A549 (cell line): ENCODE measurements around the gene TNS3. TPM values are rescaled to one million over a fixed set of nuclear protein-coding genes. Genes with fewer than 3 reads are reported as not detected.

Source experiments
- ATAC-seq, 2 experiments: fragments of 200-7000 bp in 1 of 2; fragments of >200 bp in 1 of 2; cut with Nextera tagmentation in 1 of 2; cut with Tn5 transposase in 1 of 2; 3 replicates each; pipeline versions ENCODE4 v1.8.0 to v1.9.1; 2018 to 2020; ENCODE audit warnings: mild to moderate bottlenecking in 1 of 2, moderate library complexity in 1 of 2
- CTCF ChIA-PET: fragments of 300-600 bp; sonication (Branson Sonifier 250); formaldehyde crosslinking; extraction: SDS; loops from one replicate; lab custom pipeline; 2021; ENCODE audit warnings: antibody characterized with exemption, inconsistent platforms; lab: Yijun Ruan, JAX
- POLR2A ChIA-PET: fragments of 350-600 bp; formaldehyde crosslinking; extraction: SDS; loops from one replicate; lab custom pipeline; 2021; ENCODE audit warnings: antibody characterized with exemption, inconsistent platforms; lab: Yijun Ruan, JAX
- DNase-seq, 2 experiments: peaks; one replicate each; pipeline versions ENCODE4 v3.0.0 to v3.0.0-alpha.2; 2011 to 2016; ENCODE audit warnings: low read depth in 1 of 2, low spot score in 1 of 2
- FAIRE-seq: peaks from 2 replicates; lab custom pipeline; 2011; peaks lifted over from hg19 to GRCh38; lab: Jason Lieb, UNC
- H3K27ac ChIP-seq, 2 experiments: fragments of >200 bp; sonication (Bioruptor Twin); formaldehyde crosslinking; 3 replicates each; pipeline ENCODE4 v1.5.1; 2016 to 2017
- H3K4me1 ChIP-seq: fragments of >200 bp; sonication (Bioruptor Twin); formaldehyde crosslinking; 3 replicates; pipeline ENCODE4 v1.6.1; 2016
- H3K4me2 ChIP-seq: fragments of >200 bp; sonication (Bioruptor Twin); formaldehyde crosslinking; 3 replicates; pipeline ENCODE4 v1.6.1; 2016
- H3K4me3 ChIP-seq: fragments of >200 bp; sonication (Bioruptor Twin); formaldehyde crosslinking; 3 replicates; pipeline ENCODE4 v1.5.1; 2016
- H3K9me3 ChIP-seq: fragments of >200 bp; sonication (Bioruptor Twin); formaldehyde crosslinking; 3 replicates; pipeline ENCODE4 v1.6.1; 2016
- CBX8 ChIP-seq: fragments of 200-600 bp; sonication (generic); IDR thresholded peaks from 2 replicates; pipeline ENCODE4 v1.6.1; 2016
- CHD4 ChIP-seq: fragments of 200-600 bp; sonication (generic); IDR thresholded peaks from 2 replicates; pipeline ENCODE4 v1.6.1; 2016; ENCODE audit warnings: antibody characterized with exemption, mild to moderate bottlenecking, borderline replicate concordance
- EHF ChIP-seq: fragments of 250-450 bp; sonication (Bioruptor Pico); IDR thresholded peaks from 2 replicates; pipeline ENCODE4 v1.5.0; 2020; ENCODE audit warnings: mild to moderate bottlenecking
- EHMT2 ChIP-seq: fragments of 200-600 bp; sonication (generic); IDR thresholded peaks from 2 replicates; pipeline ENCODE4 v1.6.1; 2016; ENCODE audit warnings: antibody characterized with exemption, low read depth, mild to moderate bottlenecking, moderate library complexity
- FOXS1 ChIP-seq: fragments of 250-450 bp; sonication (Bioruptor Pico); IDR thresholded peaks from 2 replicates; pipeline ENCODE4 v1.5.0; 2020; ENCODE audit warnings: mild to moderate bottlenecking, moderate library complexity
- HOXB13 ChIP-seq: fragments of 250-450 bp; sonication (Bioruptor Pico); IDR thresholded peaks from 2 replicates; pipeline ENCODE4 v1.5.0; 2020; ENCODE audit warnings: low read depth, mild to moderate bottlenecking, moderate library complexity
- HOXB5 ChIP-seq: fragments of 250-450 bp; sonication (Bioruptor Pico); IDR thresholded peaks from 2 replicates; pipeline ENCODE4 v1.5.0; 2020; ENCODE audit warnings: mild to moderate bottlenecking, moderate library complexity
- KDM1A ChIP-seq: fragments of 200-600 bp; sonication (generic); IDR thresholded peaks from 2 replicates; pipeline ENCODE4 v1.6.1; 2016; ENCODE audit warnings: low read depth, mild to moderate bottlenecking
- MYC ChIP-seq: IDR thresholded peaks from 2 replicates; pipeline ENCODE4 v1.6.1; 2012; ENCODE audit warnings: mild to moderate bottlenecking, inconsistent platforms, low read length, improper control_type of control experiment, borderline replicate concordance
- POLR2AphosphoS2 ChIP-seq: conservative IDR thresholded peaks from 2 replicates; pipeline ENCODE4 v1.6.1; 2012; ENCODE audit warnings: low read length, improper control_type of control experiment, inconsistent platforms
- SMC3 ChIP-seq: fragments of >200 bp; sonication (Bioruptor Twin); formaldehyde crosslinking; IDR thresholded peaks from 3 replicates; pipeline ENCODE4 v1.6.1; 2018; ENCODE audit warnings: inconsistent platforms
- ZSCAN20 ChIP-seq: fragments of 250-450 bp; sonication (Bioruptor Pico); IDR thresholded peaks from 2 replicates; pipeline ENCODE4 v1.8.0; 2022; ENCODE audit warnings: mild to moderate bottlenecking, moderate library complexity
- WGBS: methylation state at CpG from one replicate; pipeline ENCODE4 v1.1.6; 2017; ENCODE audit errors: missing lambda C conversion rate; 5-methylcytosine and 5-hydroxymethylcytosine counted together
- polyA plus RNA-seq, 4 experiments: library from polyadenylated mRNA; depleted of rRNA in 3 of 4; stranded (reverse); fragments of >200 nt; fragmentation: RNase III in 1 of 4; extraction: RNeasy Plus Mini Kit Qiagen cat#74134 plus additional on column Dnase treatment in 1 of 4; gene quantifications; 2 replicates in 3 of 4; 3 replicates in 1 of 4; pipeline ENCODE4 v1.2.3, GENCODE V29; 2011 to 2017
- TF ChIP-seq, protein P1 (sequence below): fragments of >200 bp; sonication (Bioruptor Twin); formaldehyde crosslinking; IDR thresholded peaks from 3 replicates; pipeline ENCODE4 v1.5.1; 2016
- TF ChIP-seq, protein P2 (sequence below): fragments of 450-650 bp; IDR thresholded peaks from 2 replicates; pipeline ENCODE4 v1.6.1; 2014; ENCODE audit warnings: antibody characterized with exemption
- TF ChIP-seq, protein P3 (sequence below): fragments of 250-450 bp; sonication (Bioruptor Pico); IDR thresholded peaks from 2 replicates; pipeline ENCODE4 v1.5.0; 2020; ENCODE audit warnings: low read depth, mild to moderate bottlenecking, moderate library complexity
- TF ChIP-seq, protein P4 (sequence below): IDR thresholded peaks from 2 replicates; pipeline ENCODE4 v1.6.1; 2012

The TNS3 gene
- polyA plus RNA-seq, 2 of the 4 experiments (the other 2 are of a cell fraction) = 107 to 134 TPM

DNA sequence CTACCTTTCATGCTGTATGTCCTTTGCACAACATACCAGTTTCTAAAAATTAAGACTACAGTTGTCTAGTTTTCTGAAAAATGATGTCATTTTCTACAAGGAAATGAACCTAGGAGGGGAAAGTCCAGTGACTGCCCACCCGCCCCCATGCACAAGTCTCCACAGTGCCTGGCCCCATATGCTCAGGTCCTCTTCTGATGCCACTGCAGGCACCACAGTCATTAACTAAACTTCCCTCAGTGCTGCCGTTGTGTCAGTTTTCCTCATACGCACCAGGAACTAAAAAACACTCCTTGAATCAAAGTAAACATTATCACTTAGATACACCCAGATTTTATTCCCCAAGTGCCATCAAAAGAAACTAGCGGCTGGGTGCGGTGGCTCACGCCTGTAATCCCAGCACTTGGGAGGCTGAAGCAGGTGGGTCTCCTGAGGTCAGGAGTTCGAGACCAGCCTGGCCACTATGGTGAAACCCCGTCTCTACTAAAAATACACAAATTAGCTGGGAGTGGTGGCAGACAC, 6.9 kb upstream of the TNS3 start (continued):
- TF ChIP-seq, protein P1, sequence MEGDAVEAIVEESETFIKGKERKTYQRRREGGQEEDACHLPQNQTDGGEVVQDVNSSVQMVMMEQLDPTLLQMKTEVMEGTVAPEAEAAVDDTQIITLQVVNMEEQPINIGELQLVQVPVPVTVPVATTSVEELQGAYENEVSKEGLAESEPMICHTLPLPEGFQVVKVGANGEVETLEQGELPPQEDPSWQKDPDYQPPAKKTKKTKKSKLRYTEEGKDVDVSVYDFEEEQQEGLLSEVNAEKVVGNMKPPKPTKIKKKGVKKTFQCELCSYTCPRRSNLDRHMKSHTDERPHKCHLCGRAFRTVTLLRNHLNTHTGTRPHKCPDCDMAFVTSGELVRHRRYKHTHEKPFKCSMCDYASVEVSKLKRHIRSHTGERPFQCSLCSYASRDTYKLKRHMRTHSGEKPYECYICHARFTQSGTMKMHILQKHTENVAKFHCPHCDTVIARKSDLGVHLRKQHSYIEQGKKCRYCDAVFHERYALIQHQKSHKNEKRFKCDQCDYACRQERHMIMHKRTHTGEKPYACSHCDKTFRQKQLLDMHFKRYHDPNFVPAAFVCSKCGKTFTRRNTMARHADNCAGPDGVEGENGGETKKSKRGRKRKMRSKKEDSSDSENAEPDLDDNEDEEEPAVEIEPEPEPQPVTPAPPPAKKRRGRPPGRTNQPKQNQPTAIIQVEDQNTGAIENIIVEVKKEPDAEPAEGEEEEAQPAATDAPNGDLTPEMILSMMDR = no peak
- TF ChIP-seq POLR2AphosphoS2 (no peak), SMC3 (no peak; the same call in 1 of the 3 replicates), HOXB5 (CRISPR knock-in tag) (no peak; the same call in 1 of the 2 replicates)
- TF ChIP-seq, all 56 proteins: peak for 14

DNA sequence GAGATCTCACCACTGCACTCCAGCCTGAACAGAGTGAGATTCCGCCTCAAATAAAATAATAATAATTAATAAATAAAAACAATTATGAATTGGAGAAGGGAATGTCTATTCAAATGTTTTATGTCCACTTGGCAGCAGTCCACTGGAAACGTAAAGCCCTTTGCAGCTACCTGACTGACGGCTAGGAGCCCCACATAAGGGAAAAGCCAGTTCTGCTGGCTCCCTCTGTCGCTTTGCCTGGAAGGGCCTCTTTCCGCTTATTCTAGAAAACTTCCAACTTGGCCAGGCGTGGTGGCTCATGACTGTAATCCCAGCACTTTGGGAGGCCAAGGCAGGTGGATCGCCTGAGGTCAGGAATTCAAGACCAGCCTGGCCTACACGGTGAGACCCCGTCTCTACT, 6.1 kb upstream of the TNS3 start:
- CTCF ChIA-PET = interaction anchor here (0.8 to 2.0 kb wide), 4 partner anchors 9 to 183 kb away, joined by 3 to 7 read pairs (median 4); no protein-coding TSS in a partner anchor
- DNase-seq = no peak
- Histone ChIP-seq H3K27ac (peak overlapping the region; percentile 99), H3K4me1 (peaks cover 81% of the 10 kb centered on the region), H3K9me3 (0 out of 3 replicates have a peak, but pooled peaks cover 4% of the 10 kb centered on the region), H3K4me2 (peak overlapping the region; percentile 64), H3K4me3 (no peak overlapping the region)
- peak; percentile 32; the same call in 1 of the 2 replicates for TF ChIP-seq EHF (CRISPR knock-in tag)
- TF ChIP-seq, protein P2, sequence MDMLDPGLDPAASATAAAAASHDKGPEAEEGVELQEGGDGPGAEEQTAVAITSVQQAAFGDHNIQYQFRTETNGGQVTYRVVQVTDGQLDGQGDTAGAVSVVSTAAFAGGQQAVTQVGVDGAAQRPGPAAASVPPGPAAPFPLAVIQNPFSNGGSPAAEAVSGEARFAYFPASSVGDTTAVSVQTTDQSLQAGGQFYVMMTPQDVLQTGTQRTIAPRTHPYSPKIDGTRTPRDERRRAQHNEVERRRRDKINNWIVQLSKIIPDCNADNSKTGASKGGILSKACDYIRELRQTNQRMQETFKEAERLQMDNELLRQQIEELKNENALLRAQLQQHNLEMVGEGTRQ = no peak
- TF ChIP-seq CBX8 = no peak
- peak; percentile 46; the same call in 1 of the 2 replicates for TF ChIP-seq FOXS1 (CRISPR knock-in tag)
- WGBS = 66% methylated on average over 9 of the region's 9 CpGs
- no peak for FAIRE-seq
- no peak for ATAC-seq
- POLR2A ChIA-PET = interaction anchor here (0.6 to 1.2 kb wide), 2 partner anchors 48 to 199 kb away, joined by 3 to 7 read pairs; no protein-coding TSS in a partner anchor

DNA sequence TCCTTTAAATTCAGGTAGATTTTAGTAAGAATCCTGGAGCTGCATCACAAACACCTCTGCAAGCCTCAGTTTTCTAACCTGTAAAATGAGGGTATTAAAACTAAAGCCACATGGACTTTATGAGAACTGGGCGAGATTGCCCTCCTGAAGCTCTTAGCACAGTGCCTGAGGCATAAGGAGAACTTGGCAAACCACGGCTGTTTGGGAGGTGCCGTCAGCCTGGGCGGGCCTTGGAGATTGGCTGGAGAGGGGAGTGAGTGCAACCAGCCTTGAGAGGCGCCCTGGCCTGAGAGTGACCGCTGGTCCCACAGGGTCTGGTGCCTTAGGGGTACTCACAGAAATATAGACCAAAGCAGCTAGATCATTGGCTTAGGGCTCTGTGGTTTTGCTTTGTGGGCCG, 5.4 kb upstream of the TNS3 start:
- ATAC-seq (peak in 1 of 2 experiments; percentile 7; a peak in 2 of 6 replicates), DNase-seq (peak in 1 of 2 experiments; percentile 80), FAIRE-seq (no peak)
- WGBS = 33% methylated on average over 7 of the region's 7 CpGs
- peaks cover 81% of the 10 kb centered on the region for H3K4me1 ChIP-seq
- TF ChIP-seq ZSCAN20 (CRISPR knock-in tag) = peak; percentile 22; the same call in 1 of the 2 replicates
- TF ChIP-seq, protein P3, sequence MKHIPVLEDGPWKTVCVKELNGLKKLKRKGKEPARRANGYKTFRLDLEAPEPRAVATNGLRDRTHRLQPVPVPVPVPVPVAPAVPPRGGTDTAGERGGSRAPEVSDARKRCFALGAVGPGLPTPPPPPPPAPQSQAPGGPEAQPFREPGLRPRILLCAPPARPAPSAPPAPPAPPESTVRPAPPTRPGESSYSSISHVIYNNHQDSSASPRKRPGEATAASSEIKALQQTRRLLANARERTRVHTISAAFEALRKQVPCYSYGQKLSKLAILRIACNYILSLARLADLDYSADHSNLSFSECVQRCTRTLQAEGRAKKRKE (CRISPR knock-in tag) = 0 out of 2 replicates have a peak, but pooled peaks have one; percentile 8
- TF ChIP-seq, protein P4, sequence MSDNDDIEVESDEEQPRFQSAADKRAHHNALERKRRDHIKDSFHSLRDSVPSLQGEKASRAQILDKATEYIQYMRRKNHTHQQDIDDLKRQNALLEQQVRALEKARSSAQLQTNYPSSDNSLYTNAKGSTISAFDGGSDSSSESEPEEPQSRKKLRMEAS = peak; percentile 21
- no peak for TF ChIP-seq EHMT2
- no peak for TF ChIP-seq MYC
- peak; percentile 68; the same call in 1 of the 2 replicates for TF ChIP-seq KDM1A
- TF ChIP-seq CHD4 = 0 out of 2 replicates have a peak, but pooled peaks have one; percentile 48
- TF ChIP-seq HOXB13 (CRISPR knock-in tag) = peak; percentile 27; the same call in 1 of the 2 replicates
- peak overlapping the region; percentile 99 for H3K27ac ChIP-seq
- 0 out of 3 replicates have a peak, but pooled peaks cover 4% of the 10 kb centered on the region for H3K9me3 ChIP-seq
- no peak overlapping the region for H3K4me3 ChIP-seq
- H3K4me2 ChIP-seq = peak overlapping the region; percentile 64
- ChIA-PET CTCF (interaction anchor here (0.7 to 2.0 kb wide), 5 partner anchors 9 to 232 kb away, joined by 3 to 7 read pairs (median 3); no protein-coding TSS in a partner anchor), POLR2A (interaction anchor here (0.8 to 1.9 kb wide), 4 partner anchors 9 to 48 kb away, joined by 3 to 8 read pairs (median 7); no protein-coding TSS in a partner anchor)
